CD4-positive, alpha-beta T cell treated with Interleukin-4 for 1 hour (primary cell): Measurements from ENCODE around the gene NRAP.

Experiments used
- DNase-seq, 2 donors: peaks; one replicate each; pipeline ENCODE4 v3.0.0-alpha.2; 2020 to 2022

Gene NRAP

DNA sequence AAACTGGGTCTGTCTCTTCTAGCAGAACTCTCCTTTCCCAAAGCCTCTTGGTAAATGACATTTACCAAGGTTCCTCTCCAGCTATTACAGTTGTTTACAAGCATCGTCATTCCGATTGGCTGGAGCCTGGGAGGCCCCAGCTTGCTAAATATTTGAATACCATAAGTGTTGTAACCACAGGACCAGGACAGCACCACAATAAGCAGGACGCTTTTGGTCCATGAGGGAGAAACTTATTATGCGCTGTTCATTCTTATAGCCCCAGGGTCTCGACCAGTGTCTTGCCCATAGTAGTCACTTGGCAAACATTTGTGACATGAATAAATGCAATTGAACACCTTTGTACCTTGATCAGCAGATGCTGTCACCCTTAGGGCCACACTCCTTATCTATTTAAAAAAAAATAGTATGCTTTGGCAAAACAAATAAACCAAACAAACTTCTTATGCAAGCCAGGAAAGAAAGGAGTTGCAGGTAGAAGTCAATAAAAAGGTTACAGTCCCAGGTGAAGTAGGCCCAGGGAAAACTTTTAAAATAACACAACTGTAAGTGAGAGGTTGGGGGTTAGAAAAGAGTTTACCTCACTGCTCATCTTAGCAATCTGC lies 32.8 kb downstream of the NRAP start:
- no peak for DNase-seq

DNA sequence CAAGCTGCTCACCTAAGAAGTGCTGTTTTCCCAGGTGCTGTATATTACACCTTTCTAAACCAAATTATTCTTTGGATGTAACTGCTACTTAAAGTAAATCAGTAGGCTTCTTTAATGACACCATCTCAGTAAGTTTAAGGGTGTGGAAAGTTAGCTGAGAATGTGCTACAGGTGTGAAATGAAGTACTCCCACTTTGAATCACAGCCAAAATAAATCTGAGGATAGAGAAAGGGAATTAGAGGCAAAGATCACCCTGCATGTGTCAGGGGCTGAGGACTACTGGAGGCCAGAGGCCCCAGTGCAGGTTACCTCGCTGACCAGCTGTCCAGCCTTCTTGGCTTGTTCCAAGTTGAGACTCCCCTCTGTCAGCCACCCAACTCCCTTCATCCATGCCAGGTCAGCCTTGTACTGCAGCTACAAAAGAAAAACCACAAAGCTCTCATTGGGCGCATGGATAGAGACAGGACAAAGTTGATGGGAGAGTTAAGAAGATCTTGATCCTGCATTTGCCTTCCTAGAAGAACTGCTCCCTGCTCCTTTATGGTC lies 35.2 kb downstream of the NRAP start:
- no peak for DNase-seq

- DNase-seq: no peak
Measured at GRCh38 chr10:113627836-113628235, 36.0 kb downstream of the NRAP start.

GRCh38 chr10:113626809-113627355 lies 37.0 kb downstream of the NRAP start:
- DNase-seq: no peak

- DNase-seq: no peak
Measured at GRCh38 chr10:113625461-113626186, 38.2 kb downstream of the NRAP start.

DNA sequence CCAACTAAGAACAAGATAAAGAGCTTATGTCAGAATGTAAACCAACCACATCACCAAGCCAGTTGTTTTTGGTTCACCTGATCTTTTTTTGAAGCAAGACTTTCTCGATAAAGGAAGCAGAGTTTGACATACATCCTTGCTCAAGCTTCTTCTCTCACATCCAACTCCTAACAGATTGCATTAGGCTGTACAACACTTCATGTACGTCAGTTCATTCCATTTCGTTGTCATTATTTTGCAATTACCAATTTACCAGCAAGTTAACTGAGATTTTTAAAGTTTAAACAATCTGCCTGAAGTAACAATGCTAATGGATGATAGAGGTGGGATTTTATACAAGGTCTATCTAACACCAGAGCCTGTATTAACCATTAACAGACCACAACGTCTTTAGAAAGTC lies 41.0 kb downstream of the NRAP start:
- no peak for DNase-seq

DNA sequence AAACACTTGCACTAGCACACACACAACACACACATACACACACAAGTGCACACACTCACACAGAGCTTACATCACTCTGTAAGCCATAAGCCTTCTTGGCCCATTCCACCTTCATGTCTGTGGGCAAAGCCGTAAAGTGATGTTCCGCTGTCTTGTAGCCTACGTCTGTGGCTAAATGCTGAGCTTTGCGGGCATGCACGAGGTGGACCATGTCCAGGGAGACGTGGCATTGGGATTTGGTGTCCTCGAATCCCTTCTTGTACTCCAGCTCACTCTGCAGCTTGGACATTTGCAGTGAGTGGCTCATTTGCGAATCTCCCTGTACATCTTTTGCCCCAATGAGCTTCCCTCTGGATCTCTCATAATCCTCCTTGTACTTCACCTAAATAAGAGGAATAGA lies 42.0 kb downstream of the NRAP start:
- no peak for DNase-seq

- DNase-seq: no peak
Measured at GRCh38 chr10:113620936-113621335, 42.9 kb downstream of the NRAP start.

GRCh38 chr10:113620511-113620910 lies 43.3 kb downstream of the NRAP start:
- DNase-seq: no peak

DNA sequence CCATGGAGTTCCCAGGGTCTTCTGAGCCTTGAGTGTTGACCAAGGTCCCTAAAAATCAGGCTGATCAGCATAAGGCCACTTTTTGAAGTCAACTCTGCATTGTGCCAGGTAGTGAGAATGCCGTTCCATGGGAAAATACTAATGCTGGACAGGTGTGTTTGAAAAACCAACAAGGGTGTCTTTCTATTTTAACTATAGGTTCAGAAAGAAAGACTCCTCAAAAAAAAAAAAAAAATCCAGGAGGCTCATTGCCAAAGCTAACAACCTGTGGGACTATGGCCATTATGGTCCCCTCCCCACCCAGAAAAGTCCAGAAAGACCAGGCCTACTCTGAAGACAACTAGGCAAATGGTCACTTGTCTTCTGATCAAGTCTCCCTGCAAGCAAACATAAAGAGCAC lies 44.4 kb downstream of the NRAP start:
- DNase-seq: no peak

GRCh38 chr10:113618338-113618737 lies 45.5 kb downstream of the NRAP start:
- DNase-seq: no peak

- DNase-seq: no peak
Measured at GRCh38 chr10:113617086-113617485, 46.8 kb downstream of the NRAP start.

DNA sequence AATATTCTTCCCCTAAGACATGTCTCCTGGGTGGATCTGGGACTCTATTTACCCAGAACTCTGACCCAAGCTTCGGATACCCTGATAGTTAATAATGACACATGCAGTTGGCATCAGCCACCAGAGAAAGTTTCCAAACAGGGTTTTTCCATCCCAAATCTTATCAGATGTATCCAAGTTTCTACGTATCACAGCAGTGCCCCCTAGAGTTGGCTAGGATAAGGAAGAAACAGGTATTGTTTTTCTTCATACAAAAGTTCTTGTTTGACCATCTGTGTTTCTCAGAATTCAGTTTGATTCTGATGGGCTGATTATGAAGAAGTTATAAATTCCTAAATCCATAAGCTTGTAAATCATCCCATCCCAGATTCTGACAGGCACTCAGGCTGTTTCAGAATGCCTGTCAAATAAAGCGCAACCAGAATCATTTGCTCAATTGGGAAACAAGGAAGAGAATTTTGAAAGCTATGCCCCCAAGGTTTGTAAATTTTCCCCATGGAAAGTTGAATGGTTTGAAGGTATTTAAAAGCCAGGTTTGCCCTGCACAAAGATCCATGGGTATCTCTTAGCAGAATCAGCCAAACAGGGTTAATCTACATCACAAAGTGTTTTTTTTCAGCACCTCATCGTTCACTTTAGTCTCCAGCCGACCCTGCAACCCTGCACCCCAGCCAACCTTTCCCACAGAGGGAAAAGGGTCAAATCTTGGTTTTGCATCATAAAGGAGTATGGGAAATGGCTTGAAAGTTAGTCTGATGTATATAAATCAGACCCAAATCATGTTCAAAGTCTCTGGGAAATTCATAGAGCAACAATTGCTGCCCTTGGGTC lies 47.4 kb downstream of the NRAP start:
- DNase-seq: no peak

- DNase-seq: no peak
Measured at GRCh38 chr10:113613977-113614690, 49.7 kb downstream of the NRAP start.

GRCh38 chr10:113613427-113613826 lies 50.4 kb downstream of the NRAP start:
- no peak for DNase-seq

GRCh38 chr10:113612154-113612553 lies 51.7 kb downstream of the NRAP start:
- no peak for DNase-seq

- DNase-seq: no peak
Measured at GRCh38 chr10:113610631-113611601, 52.9 kb downstream of the NRAP start.

DNA sequence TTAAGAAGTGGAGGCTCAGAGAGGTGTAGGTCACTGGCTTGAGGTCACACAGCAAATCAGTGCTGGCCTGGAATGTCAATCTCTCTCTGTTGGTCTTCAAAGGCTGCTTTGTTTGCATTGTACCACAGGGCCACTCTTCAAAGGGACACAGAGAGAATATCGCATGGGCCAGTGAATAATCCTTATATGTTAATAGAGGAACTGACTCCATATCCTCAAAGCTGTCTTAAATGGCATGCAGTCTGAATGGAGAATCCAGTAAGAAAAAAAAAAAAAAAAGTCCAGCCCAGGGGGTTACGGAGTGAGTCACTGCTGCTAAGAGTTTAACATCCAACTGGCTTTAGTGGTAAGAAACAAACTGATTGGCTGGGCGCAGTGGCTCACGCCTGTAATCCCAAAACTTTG lies 54.1 kb downstream of the NRAP start:
- DNase-seq: no peak

GRCh38 chr10:113605268-113605978 lies 58.4 kb downstream of the NRAP start:
- no peak for DNase-seq

DNA sequence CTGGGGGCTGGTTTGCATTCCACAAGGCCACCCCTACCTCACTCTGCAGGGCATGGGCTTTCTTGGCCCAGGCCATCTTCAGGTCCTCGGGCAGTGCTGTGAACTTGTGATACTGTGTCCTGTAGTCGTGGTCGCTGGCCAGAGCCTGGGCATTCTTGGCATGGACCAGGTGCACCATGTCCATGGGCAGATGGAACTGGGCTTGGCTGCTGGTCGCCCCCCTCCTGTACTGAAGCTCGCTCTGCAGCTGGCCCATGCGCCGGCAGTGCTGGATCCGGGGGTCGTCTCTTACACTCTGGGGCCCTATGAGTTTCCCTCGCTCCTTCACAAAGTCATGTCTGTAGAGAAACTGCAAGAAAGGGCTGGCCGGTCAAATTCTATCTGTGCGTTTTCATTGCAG lies 59.3 kb downstream of the NRAP start:
- no peak for DNase-seq
